NK-92 (cell line): Measurements from ENCODE around the gene SIVA1.

Source experiments
- DNase-seq: peaks from one replicate; lab custom pipeline; 2025; ENCODE audit not compliant: unreplicated experiment; lab: John Stamatoyannopoulos, UW

Gene SIVA1, protein sequence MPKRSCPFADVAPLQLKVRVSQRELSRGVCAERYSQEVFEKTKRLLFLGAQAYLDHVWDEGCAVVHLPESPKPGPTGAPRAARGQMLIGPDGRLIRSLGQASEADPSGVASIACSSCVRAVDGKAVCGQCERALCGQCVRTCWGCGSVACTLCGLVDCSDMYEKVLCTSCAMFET

DNA sequence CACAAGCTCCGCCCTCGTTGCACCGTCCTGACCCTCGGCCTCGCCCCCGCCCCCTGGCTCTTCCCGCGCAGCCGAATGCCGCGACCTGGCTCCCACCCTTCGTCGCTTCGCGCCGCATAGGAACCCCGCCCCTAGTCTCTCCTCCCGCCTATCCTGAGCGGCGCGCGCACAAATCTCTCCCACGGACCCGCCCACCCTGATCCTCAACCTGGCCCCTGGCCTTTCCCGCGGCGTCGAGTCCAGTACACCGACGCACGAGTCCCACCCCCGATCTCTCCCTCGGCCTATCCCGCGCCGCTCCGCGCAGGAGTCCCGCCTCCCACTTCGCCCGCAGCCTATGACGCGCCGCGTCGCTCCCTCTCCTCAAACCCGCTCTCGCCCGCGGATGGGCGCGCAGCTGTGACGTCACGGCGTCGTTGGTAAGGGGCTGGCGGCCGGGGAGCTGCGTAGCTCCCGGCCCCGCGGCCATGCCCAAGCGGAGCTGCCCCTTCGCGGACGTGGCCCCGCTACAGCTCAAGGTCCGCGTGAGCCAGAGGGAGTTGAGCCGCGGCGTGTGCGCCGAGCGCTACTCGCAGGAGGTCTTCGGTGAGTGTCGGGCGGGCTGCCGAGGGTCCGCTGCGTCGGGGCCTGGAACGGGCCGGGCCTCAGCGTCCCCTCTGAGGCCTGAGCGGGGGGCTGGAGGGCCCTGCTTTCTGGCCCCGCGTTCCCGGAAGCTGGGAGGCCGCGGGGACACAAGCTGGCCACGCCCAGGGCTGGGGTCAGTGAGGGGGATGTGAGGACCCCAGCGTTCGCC is at the start of gene SIVA1:
TSS of gene SIVA1 (plus strand) at position 413 of the 793 bp plus-strand sequence. CDS start at position 468, 55 bp downstream.
- DNase-seq, result peak; percentile 100

DNA sequence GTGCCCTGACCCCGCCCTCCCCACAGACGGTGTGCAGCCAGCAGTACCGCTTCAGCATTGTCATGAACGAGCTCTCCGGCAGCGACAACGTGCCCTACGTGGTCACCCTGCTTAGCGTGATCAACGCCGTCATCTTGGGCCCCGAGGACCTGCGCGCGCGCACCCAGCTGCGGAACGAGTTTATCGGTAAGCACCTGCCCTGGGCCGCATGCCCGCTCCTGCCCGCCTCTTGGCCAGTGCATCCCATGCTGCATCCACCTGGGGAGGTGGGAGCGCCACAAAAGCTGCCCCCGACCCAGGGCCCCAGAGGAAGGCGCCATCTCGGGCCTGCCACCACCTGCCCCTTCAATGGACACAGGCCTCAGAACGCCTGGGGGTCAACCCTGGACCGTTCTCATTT is 49.7 kb upstream of the SIVA1 start:
- no peak for DNase-seq

DNA sequence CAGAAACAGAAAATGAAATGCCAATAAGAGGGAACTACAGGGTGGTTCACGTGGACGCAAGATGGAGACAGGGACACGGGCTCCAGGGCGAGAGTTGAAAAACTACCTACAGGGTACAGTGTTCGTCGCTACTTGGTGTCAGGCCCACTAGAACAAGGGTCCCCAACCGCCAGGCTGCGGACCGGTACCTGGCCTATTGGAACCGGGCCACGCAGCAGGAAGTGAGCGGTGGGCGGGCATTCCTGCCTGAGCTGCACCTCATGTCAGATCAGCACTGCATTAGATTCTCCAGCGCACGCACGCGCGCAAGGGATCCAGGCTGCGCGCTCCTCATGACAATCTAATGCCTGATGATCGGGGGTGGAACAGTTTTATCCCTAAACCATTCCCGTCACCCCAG is 48.7 kb upstream of the SIVA1 start:
- DNase-seq, result no peak

DNA sequence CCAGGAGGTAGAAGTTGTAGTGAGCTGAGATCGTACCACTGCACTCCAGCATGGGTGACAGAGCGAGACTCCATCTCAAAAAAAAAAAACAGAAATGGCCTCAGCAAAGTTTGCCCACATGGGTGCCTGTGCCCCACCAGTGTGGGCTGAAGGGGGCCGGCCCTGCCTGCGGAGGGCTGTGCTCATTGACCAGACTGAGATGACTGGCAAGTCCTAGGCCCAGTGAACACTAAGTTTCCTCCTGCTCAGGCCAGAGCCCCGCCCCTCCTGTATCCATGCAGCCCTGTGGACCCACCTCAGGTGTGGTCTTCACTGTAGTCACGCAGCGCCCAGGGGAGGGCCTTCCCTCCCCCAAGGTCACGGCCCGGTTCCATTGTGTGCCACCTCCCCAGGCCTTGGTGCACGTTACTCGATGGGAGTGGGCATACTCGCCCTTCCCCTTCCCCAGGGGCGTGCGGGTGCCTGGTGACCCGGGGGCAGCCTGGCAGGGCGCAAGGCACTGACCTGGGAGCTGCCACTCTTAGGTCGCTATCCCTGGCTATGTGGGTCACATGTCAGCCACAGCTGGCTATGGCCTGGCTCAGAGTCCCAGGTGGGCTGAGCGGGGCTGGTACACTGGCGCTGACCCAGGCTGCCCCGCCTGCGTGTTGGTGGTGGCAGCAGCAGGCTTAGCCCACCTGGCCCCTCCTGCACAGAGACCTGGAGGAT is 47.5 kb upstream of the SIVA1 start:
- no peak for DNase-seq

DNA sequence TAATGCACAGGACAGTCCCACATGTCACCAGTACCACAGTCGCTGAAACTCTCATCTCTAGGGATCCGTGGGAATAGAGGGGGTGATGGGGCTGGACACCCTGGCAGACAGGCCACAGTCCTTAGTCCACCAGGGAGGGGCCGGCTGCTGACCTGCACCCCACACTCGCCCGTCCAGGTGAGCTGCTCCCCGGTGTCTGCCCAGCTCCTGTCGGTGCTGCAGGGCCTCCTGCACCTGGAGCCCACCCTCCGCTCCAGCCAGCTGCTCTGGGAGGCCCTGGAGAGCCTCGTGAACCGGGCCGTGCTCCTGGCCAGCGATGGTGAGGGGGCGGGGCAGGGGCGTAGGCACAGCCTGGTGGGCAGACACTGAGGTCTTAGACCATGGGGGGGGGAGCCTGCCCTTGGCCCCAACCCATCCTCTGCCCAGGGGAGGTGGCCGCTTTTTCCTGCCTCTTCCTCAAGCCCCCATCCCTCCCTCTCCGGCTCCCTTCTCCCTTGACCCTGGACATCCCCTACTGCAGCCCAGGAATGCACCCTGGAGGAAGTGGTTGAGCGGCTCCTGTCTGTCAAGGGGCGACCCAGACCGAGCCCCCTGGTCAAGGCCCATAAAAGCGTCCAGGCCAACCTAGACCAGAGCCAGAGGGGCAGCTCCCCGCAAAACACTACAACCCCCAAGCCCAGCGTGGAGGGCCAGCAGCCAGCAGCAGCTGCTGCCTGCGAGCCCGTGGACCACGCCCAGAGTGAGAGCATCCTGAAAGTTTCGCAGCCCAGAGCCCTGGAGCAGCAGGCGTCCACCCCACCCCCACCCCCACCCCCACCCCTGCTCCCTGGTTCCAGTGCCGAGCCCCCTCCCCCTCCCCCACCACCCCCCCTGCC is 46.0 kb upstream of the SIVA1 start:
- no peak for DNase-seq

DNA sequence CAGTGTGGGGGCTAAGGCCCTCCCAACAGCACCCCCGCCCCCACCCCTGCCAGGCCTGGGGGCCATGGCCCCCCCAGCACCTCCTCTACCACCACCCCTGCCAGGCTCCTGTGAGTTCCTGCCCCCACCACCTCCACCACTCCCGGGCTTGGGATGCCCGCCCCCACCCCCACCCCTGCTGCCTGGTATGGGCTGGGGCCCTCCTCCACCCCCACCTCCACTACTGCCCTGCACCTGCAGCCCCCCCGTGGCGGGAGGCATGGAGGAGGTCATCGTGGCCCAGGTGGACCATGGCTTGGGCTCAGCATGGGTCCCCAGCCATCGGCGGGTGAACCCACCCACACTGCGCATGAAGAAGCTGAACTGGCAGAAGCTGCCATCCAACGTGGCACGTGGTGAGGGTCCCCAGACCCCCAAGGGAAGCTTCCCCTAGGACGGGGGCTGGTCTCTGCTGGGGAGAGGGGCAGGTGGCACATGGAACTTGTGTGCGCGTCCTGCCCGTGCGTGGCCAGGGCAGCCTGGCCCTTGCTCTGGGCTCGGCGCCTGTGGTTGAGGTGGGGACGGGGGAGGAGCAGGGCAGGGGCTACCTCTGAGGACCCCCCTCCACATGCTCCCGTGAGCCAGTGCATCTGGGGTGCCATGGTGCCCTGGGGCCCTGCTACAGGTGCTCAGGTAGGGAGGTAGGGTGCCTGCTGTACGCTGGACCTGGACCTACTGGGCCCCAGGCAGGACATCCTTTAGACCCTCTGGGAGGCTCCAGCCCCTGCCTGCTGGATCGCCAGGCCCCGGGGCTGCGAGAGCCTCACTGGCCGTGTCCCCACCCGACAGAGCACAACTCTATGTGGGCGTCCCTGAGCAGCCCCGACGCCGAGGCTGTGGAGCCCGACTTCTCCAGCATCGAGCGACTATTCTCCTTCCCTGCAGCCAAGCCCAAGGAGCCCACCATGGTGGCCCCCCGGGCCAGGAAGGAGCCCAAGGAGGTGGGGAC is 45.0 kb upstream of the SIVA1 start:
- DNase-seq, result no peak

DNA sequence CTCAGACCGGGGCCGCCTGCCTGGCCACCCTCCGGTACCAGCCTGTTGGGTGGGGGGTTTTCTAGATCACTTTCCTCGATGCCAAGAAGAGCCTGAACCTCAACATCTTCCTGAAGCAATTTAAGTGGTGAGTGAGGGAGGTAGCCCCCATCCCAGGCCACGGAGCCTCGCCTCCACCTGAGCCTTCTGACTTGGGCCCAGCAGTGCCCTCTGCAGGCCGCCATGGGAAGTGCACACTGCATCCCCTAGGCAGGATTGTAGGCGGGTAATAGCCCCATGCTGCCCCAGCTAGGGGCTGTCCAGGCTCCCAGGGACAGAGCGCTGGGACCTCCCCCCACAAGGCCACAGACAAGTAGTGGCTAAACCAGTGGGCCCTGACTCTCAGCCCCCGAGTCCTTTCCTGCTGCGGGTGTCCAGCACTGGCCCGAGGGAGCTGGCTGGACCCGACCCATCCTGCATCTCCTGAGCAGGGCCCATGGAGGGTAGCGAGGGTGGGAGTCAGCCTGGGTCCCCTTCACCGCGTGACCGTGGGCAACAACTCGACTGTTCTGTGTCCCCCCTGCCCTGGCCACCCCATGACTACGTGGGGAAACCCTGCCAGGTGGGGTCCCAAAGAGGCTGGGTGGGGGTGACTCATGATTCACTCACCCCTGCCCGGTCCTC is 44.2 kb upstream of the SIVA1 start:
- DNase-seq, result no peak

DNA sequence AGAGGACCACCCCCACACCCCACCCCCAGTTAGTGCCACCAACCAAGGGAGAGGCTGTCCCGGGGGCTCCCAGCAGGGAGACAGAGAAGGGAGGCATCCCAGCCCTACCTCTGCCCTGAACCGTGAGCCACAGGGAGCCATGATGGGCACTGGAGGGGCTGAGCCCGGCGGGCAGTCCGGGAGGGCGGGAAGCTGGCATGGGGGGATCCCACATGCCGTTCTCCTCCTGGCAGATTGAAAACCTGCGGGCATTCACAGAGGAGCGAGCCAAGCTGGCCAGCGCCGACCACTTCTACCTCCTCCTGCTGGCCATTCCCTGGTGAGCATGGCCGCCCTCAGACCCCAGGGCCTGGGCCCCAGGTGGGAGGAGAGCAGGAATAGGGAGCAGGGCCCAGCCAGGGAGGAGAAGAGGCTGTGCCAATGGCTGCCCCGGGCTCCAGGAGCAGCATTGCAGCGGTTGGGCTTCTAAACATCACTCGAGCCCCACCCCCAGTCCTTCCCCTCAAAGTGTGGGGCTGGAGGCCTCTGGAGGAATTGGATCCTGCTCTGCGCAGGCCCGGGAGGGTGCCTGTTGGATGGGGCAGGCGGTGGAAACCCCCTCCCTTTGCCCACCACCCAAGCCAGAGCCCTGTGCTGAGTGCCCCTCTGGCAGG is 43.4 kb upstream of the SIVA1 start:
- no peak for DNase-seq

DNA sequence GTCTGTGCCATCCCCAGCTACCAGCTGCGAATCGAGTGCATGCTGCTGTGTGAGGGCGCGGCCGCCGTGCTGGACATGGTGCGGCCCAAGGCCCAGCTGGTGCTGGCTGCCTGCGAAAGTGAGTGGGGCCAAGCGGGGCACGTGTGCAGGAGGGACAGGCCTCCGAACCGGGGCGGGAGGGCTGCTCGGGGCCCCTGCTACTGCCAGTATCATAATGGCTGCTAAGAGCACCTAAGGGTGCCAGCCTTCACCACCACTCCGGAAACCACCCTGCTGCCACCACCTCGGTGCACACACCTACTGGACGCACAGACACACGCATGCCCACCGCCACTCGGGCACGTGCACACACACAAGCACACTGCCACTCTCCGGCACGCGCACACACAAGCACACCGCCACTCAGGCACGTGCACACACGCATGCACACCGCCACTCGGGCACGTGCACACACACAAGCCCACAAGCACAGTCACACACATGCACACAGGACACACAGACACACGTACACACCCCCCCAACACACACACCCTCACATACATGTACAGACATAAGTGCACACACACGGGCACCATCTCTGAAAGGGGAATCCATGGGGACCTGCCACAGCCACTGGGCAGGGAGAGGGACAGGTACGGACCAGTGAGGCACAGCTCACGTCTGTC is 42.7 kb upstream of the SIVA1 start:
- DNase-seq, result no peak

DNA sequence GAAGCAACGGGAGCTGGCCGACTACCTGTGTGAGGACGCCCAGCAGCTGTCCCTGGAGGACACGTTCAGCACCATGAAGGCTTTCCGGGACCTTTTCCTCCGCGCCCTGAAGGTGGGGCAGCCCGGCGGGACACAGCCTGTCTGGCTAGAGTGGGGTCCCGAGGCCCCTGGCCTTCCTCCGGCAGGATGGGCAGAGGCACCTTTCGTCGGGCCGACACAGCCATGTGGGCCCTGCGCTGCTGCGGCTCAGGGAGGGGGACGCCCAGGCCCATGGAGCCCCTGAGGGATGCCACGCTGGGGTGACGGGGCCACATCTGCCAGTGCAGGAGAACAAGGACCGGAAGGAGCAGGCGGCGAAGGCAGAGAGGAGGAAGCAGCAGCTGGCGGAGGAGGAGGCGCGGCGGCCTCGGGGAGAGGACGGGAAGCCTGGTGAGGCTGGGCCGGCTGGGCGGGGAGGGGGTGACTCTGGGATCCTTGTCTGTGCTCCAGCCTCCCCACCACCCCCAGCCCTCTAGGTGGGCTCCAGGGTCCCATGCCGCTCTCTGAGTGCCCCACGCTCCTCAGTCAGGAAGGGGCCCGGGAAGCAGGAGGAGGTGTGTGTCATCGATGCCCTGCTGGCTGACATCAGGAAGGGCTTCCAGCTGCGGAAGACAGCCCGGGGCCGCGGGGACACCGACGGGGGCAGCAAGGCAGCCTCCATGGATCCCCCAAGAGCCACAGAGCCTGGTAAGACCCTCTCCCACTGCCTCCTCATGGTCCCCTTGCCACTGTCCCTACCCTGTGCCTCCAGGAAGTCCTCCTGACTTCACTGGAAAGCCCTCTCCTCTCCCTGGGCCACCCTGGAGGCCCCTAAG is 39.8 kb upstream of the SIVA1 start:
- no peak for DNase-seq

DNA sequence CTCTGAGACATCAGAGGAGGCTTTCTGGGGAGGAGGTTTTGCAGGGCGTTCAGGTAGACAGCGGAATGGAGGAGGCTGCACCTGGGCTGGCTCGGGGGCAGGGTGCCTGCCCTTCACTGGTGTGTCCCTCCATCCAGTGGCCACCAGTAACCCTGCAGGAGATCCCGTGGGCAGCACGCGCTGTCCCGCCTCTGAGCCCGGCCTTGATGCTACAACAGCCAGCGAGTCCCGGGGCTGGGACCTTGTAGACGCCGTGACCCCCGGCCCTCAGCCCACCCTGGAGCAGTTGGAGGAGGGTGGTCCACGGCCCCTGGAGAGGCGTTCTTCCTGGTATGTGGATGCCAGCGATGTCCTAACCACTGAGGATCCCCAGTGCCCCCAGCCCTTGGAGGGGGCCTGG is 38.9 kb upstream of the SIVA1 start:
- DNase-seq, result no peak

DNA sequence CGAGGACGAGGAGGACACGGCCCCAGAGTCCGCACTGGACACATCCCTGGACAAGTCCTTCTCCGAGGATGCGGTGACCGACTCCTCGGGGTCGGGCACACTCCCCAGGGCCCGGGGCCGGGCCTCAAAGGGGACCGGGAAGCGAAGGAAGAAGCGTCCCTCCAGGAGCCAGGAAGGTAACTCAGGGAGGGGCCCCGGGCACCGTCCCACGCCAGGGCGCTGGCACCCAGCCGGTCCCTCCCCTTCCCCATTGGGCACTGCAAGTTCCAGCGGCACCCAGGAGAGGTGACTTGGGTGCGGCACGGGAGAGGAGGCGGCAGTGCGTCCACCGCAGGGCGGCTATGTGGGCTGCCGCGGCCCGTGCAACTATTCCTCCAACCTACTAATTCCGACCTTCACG is 38.3 kb upstream of the SIVA1 start:
- DNase-seq, result no peak

DNA sequence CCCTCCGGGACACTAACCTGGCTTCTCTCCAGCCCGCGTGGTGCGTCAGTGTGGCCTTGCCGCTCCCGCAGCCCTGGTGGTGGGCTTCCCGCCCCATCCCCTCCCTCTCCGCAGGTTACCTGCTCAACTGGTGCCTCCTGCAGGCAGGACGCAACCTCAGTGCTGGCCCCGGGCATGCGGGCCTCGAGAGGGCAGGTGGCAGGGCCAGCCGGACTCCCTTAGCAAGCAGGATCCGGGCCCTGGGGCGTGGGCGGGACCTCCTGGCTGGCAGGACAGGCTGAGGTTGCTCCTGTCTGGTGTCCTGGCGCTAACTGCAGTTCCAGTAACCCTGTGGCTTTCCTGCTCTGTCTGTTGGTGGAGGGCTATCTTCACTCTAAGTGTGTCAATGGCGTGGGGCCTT is 37.5 kb upstream of the SIVA1 start:
- no peak for DNase-seq

DNA sequence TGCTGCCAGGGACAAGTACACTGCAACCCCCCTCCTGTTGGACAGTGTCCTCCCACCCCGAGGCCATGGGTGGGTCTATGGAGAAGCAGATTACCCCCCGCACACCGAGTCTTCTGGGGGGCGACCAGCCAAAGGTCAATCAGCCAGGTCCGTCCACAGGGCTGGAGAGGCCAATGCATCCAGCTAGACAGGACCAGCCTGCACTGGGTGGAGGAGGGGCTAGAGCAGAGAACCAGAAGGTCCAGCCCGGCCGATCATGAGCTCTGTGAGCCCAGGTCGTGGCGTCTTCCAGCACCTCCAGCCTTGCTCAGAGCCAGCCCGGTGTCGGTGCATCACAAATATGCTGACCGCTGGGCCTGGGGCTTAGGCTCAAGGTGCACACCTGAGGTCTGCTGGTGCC is 37.1 kb upstream of the SIVA1 start:
- DNase-seq, result no peak

DNA sequence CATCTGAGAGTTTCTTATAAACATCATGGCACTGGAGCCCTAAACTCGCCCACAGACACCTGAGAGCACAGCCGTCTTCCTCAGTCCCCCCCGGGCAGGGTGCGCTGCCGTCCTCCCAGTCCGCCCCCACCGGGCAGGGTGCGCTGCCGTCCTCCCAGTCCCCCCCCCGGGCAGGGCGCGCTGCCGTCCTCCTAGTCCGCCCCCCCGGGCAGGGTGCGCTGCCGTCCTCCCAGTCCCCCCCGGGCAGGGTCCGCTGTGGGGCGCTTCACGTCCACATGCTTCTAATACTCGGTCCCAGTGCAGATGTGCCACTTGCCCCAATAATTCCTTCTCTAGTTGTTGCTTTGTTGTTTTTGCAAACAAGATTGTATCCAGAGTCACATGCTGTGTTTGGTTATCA is 35.8 kb upstream of the SIVA1 start:
- no peak for DNase-seq

DNA sequence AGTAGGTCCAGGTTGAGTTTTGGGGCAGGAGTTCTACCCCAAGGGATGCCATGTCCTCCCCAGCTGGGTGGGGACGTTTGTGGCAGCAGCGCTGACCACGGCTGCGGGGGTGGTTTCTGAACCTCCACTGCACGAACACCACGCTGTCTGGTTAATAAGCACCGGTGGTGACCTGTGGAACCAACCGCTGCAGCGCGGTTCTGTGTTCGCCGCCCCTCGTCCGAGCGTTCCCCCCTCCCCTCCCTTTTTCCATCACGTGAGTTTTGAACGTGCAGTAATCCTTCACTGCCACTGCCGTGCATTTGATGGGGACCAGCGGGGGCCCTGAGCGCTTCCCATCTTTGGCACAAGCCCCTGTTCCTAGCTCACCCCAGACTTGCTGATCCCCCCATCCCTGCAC is 35.3 kb upstream of the SIVA1 start:
- DNase-seq, result no peak

DNA sequence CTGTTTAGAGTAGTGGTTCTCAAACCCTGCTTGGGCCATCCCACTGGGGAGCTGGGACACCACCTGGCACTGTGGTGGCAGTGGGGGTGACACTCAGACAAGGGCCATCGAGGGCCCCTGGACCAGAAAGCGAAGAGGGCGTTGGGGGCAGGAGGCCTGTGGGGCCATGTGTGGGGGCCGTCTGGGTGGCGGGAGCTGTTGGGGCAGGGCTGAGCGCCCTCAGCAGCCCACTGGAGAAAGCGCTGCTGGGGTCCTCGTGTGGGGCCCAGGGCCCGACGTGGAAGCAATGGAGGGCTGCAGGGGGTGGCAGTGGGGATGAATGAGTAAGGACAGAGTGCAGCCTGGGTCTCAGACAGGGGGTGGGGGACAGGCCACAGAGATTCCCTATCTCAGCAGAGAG is 34.8 kb upstream of the SIVA1 start:
- DNase-seq, result no peak

DNA sequence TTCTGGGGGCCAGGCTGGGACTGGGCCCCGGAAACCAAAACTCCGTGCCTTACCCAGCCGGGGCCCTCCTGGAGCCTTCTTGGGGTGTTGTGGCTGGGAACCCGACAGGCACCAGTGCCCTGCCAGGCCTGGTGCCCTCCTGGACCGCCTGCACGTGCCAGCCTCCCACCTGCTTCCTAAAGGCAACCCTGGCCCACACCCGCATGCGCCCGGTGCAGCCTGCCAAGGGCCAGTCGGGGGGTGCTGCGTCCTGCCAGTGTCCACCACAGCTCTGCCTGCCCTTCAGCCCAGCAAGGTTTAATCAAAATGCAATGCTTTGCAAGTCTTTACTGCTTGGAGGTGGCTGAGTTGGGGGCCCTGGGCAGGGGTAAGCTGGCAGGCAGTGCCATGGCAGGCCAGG is 34.1 kb upstream of the SIVA1 start:
- DNase-seq, result no peak
